GM12864 (cell line): Measurements from ENCODE around the gene DBNDD1.

ENCODE experiments used
- DNase-seq: peaks from one replicate; pipeline ENCODE4 v3.0.0-alpha.2; 2011; ENCODE audit warnings: low read depth
- H3K4me3 ChIP-seq: 2 replicates; pipeline ENCODE4 v1.5.1; 2011; ENCODE audit warnings: mild to moderate bottlenecking, low read depth, low read length, control low read depth
- TF ChIP-seq, protein P1 (sequence below): IDR thresholded peaks from 2 replicates; pipeline ENCODE4 v1.5.1; 2011; ENCODE audit warnings: low read depth, mild to moderate bottlenecking, moderate library complexity, low read length, control low read depth, inconsistent platforms; ENCODE audit errors: missing control alignments

The DBNDD1 gene

DNA sequence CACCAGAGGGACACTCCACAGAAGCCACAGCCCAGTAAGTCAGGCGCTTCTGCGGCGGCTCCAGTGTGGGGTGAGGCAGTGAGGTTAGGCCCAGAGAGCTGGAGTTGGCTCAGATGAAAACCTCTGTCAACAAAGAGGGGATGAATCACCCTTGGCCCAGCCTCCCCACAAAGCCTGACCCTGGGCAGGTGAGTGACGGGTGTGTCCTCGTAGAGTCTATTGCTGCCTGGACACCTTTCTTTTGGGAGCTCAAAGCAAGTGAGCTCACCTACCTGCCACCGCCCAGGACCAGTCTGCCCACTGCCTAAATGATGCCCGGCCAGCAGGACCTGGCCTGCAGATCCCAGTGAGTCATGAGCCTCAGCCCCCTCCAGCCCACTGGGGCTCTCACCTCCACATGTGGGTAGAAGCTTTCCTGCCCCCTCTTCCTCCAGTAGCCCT lies 24.9 kb upstream of the DBNDD1 start:
- TF ChIP-seq, protein P1, sequence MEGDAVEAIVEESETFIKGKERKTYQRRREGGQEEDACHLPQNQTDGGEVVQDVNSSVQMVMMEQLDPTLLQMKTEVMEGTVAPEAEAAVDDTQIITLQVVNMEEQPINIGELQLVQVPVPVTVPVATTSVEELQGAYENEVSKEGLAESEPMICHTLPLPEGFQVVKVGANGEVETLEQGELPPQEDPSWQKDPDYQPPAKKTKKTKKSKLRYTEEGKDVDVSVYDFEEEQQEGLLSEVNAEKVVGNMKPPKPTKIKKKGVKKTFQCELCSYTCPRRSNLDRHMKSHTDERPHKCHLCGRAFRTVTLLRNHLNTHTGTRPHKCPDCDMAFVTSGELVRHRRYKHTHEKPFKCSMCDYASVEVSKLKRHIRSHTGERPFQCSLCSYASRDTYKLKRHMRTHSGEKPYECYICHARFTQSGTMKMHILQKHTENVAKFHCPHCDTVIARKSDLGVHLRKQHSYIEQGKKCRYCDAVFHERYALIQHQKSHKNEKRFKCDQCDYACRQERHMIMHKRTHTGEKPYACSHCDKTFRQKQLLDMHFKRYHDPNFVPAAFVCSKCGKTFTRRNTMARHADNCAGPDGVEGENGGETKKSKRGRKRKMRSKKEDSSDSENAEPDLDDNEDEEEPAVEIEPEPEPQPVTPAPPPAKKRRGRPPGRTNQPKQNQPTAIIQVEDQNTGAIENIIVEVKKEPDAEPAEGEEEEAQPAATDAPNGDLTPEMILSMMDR, result no peak
- DNase-seq, result no peak
- no peak overlapping the region for H3K4me3 ChIP-seq

DNA sequence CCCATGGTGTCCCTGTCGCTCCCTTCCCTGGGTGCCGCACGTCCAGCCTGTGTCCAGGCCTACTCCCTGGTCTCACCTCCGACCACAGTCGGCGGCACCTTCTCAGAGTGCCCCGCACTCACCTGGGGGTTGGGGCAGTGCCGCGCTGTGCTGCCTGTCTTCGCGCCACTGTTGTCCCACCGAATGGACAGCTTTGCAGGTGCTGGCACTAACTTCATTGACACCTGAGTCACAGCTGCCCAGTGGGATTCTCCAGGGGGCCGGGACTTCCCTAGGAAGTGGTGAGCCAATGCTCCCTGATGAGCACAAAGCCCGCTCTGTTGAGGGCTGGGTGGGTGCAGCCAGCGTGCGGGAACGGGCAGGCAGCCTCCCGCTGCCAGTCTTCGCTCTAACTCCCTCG lies 24.3 kb upstream of the DBNDD1 start:
- no peak overlapping the region for H3K4me3 ChIP-seq
- TF ChIP-seq, protein P1, result no peak
- DNase-seq, result no peak

DNA sequence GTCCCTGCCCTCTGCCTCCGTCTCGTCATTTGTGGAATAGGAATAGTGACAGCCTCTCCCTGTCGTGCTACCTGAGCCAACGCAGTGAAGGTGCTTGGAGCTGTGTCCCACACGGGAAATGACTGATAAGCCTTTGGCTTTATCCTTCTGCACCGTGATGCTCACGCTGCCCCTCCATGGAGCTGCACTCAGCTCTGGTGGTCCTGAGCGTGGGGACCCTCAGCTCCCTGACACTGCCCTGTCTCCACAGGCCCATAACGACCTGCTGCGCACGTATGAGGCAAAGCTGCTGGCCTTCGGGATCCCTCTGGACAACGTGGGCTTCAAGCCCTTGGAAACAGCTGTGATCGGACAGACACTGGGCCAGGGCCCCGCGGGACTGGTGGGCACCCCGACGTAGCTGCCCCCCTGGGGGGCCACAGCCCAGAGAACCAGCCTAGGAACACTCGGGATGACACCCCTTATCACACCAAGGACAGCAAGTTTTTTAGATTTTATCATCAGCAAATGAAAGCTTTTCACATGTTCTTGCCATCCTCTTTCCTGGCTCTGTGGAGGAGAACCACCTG lies 23.8 kb upstream of the DBNDD1 start:
- DNase-seq, result no peak
- H3K4me3 ChIP-seq, result no peak overlapping the region
- TF ChIP-seq, protein P1, result no peak

DNA sequence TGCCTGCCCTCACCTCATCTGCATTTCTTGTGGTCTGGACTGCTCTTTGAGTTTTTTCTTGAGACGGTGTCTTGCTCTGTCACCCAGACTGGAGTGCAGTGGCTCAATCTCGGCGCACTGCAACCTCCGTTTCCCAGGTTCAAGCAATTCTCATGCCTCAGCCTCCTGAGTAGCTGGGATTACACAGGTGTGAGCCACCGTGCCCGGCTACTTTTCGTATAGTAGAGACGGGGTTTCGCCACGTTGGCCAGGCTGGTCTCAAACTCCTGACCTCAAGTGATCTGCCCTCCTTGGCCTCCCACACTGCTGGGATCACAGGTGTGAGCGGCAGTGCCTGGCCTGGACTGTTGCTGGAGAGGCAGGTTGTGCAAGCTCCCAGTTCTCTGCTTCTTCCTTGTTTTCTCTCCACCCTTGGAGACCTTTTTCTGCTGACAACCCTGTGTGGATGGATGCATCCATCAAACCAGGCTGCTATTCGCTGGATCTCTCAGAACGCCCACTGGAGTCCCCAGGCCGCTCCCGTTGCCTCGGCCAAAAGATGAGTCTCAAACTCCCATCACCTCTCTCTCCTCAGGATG lies 22.7 kb upstream of the DBNDD1 start:
- H3K4me3 ChIP-seq, result no peak overlapping the region

DNA sequence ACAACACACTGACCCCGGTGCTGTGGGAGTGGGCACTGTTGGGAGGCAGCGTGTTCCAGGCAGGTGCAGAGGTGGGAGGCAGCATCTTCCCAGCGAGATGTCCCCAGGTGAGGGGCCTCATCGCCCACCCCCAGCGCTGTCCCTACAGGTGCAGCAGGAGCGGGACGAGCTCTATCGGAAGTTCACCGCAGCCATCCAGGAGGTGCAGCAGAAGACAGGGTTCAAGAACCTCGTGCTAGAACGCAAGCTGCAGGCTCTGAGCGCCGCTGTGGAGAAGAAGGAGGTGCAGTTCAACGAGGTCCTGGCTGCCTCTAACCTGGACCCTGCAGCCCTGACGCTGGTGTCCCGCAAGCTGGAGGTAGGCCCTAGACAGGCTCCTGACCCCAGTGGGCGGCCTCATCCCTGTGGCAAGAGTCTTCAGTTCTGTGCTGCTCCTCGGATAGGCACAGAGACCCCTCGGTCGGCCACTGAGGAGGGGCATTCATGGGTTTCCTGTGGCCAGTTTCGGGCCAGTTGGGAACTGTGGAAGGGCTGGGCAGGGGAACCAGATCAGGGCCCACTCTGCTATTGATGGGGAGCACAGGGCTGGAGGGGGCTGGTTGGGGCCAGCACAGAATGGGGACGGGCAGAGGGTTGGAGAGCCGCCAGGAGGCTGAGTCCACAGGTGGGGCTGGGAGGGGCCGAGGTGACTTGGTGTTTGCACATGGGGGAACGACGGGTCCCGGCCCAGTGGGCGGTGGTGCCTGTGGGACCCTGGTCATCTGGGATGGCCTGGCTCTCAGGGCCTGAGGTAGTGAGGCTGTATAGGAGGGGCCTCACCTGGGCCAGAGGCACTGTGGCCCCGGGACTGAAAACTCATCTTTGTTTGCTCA lies 21.1 kb upstream of the DBNDD1 start:
- TF ChIP-seq, protein P1, result no peak
- DNase-seq, result no peak
- H3K4me3 ChIP-seq, result no peak overlapping the region

More for the DNA sequence above, 22.7 kb upstream of the DBNDD1 start:
- TF ChIP-seq, protein P1, result no peak
- no peak for DNase-seq

DNA sequence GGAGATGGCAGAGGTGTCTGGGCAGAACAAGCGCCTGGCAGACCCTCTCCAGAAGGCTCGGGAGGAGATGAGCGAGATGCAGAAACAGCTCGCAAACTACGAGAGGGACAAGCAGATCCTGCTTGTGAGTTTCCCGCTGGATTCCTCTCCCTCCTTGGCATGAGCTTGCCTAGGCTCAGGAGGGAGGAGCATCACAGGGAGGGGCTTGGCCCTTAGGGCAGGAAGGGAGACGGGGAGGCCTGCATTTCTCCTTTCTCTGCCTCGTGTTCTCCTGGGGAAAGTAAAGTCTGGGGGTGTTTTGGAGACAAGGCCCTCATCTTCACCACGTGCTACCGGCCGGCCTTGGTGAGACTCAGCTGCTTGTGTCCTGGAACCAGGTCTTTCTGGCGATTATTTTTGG lies 18.0 kb upstream of the DBNDD1 start:
- DNase-seq, result no peak
- TF ChIP-seq, protein P1, result no peak

More for the DNA sequence above, 18.0 kb upstream of the DBNDD1 start:
- no peak overlapping the region for H3K4me3 ChIP-seq
